DND-41 (cell line): Measurements from ENCODE around the gene NECAP2.
A peak's percentile ranks its signal among the peaks of the same experiment; 100 is the strongest.
"Not testable (repeated sequence)": the region's sequence is repeated elsewhere in the genome, so short reads cannot be mapped to it uniquely, and the experiment has no call there.

Source experiments
- ATAC-seq: fragments of 200-7000 bp; cut with Tn5 transposase; 3 replicates; pipeline ENCODE4 v1.9.1; 2021; ENCODE audit warnings: low read depth; ENCODE audit not compliant: insufficient read depth
- DNase-seq: peaks from one replicate; pipeline ENCODE4 v3.0.0-alpha.2; 2020
- H2AFZ ChIP-seq: 2 replicates; pipeline ENCODE4 v1.6.0; 2012; ENCODE audit warnings: low read depth, low read length
- H3K27ac ChIP-seq: 2 replicates; pipeline ENCODE4 v1.5.1; 2012; ENCODE audit warnings: low read length, inconsistent platforms
- H3K27me3 ChIP-seq: fragments of 200-600 bp; sonication (generic); 2 replicates; pipeline ENCODE4 v1.6.0; 2012; ENCODE audit warnings: low read length, mild to moderate bottlenecking, inconsistent platforms; ENCODE audit not compliant: insufficient read depth, poor library complexity
- H3K36me3 ChIP-seq: 2 replicates; pipeline ENCODE4 v1.5.1; 2012; ENCODE audit warnings: low read length, inconsistent platforms; ENCODE audit not compliant: insufficient read depth
- H3K4me1 ChIP-seq: 2 replicates; pipeline ENCODE4 v1.5.1; 2012; ENCODE audit warnings: mild to moderate bottlenecking, low read length; ENCODE audit not compliant: insufficient read depth
- H3K4me2 ChIP-seq: 2 replicates; pipeline ENCODE4 v1.6.0; 2012; ENCODE audit warnings: mild to moderate bottlenecking, moderate library complexity, low read length, inconsistent platforms; ENCODE audit not compliant: insufficient read depth
- H3K4me3 ChIP-seq, 2 experiments: fragments of 200-600 bp in 1 of 2; shearing (Covaris generic) in 1 of 2; 2 replicates each; pipeline ENCODE4 v1.5.1; 2012 to 2016; ENCODE audit warnings: inconsistent platforms in 2 of 2, low read length in 2 of 2, mild to moderate bottlenecking in 2 of 2, low read depth in 1 of 2, moderate library complexity in 1 of 2
- H3K79me2 ChIP-seq: 2 replicates; pipeline ENCODE4 v1.6.0; 2012; ENCODE audit warnings: low read length, inconsistent platforms; ENCODE audit not compliant: insufficient read depth
- H3K9ac ChIP-seq: 2 replicates; pipeline ENCODE4 v1.6.0; 2012; ENCODE audit warnings: low read depth, mild to moderate bottlenecking, inconsistent platforms, low read length, moderate library complexity
- H3K9me3 ChIP-seq: 2 replicates; pipeline ENCODE4 v1.5.1; 2012; ENCODE audit warnings: low read length, moderate library complexity, mild to moderate bottlenecking, inconsistent platforms; ENCODE audit not compliant: insufficient read depth, severe bottlenecking
- H4K20me1 ChIP-seq: 2 replicates; pipeline ENCODE4 v1.6.0; 2012; ENCODE audit warnings: low read length; ENCODE audit not compliant: insufficient read depth
- CTCF ChIP-seq: IDR thresholded peaks from 2 replicates; pipeline ENCODE4 v1.5.1; 2012; ENCODE audit warnings: borderline replicate concordance, low read length, moderate library complexity, mild to moderate bottlenecking; ENCODE audit not compliant: poor library complexity, severe bottlenecking; ENCODE audit errors: extremely low read depth
- EZH2 ChIP-seq: IDR thresholded peaks from 3 replicates; pipeline ENCODE4 v1.6.1; 2012; ENCODE audit warnings: borderline replicate concordance, low read depth, mild to moderate bottlenecking, moderate library complexity, low read length, inconsistent platforms; ENCODE audit not compliant: severe bottlenecking

NECAP2 gene

GRCh38 chr1:16474166-16474800 is 33.8 kb downstream of the NECAP2 start:
- no peak for TF ChIP-seq CTCF
- no peak for TF ChIP-seq EZH2
- Histone ChIP-seq H3K36me3 (peaks cover 38% of the 10 kb centered on the region), H3K4me3 (no peak overlapping the region), H3K4me2 (no peak overlapping the region), H3K27me3 (no peaks in the 10 kb centered on the region), H3K9me3 (no peaks in the 10 kb centered on the region), H3K27ac (no peak overlapping the region), H4K20me1 (no peaks in the 10 kb centered on the region), H3K9ac (no peak overlapping the region), H3K79me2 (no peaks in the 10 kb centered on the region), H2AFZ (no peak overlapping the region), H3K4me1 (no peaks in the 10 kb centered on the region)
- DNase-seq: no peak
- no peak for ATAC-seq

- not testable (repeated sequence) for H2AFZ ChIP-seq, H3K79me2 ChIP-seq, DNase-seq, H3K27ac ChIP-seq, H3K27me3 ChIP-seq, H3K9ac ChIP-seq, H4K20me1 ChIP-seq, H3K4me1 ChIP-seq, H3K4me2 ChIP-seq, H3K4me3 ChIP-seq, H3K9me3 ChIP-seq
- peaks cover 38% of the 10 kb centered on the region for H3K36me3 ChIP-seq
- TF ChIP-seq CTCF: peak; percentile 34
- peak; percentile 58; the same call in 2 of the 3 replicates for ATAC-seq
Observed at GRCh38 chr1:16474891-16475290, 34.4 kb downstream of the NECAP2 start.

- H3K4me2 ChIP-seq, H2AFZ ChIP-seq, H3K79me2 ChIP-seq, H3K9me3 ChIP-seq, H3K9ac ChIP-seq, H4K20me1 ChIP-seq, H3K27ac ChIP-seq, H3K4me1 ChIP-seq, H3K4me3 ChIP-seq, ATAC-seq, H3K27me3 ChIP-seq, DNase-seq: not testable (repeated sequence)
- H3K36me3 ChIP-seq: peaks cover 43% of the 10 kb centered on the region
Observed at GRCh38 chr1:16475771-16476770, 35.5 kb downstream of the NECAP2 start.

GRCh38 chr1:16478091-16478490 is 37.6 kb downstream of the NECAP2 start:
- Histone ChIP-seq H3K9me3 (no peaks in the 10 kb centered on the region), H4K20me1 (no peaks in the 10 kb centered on the region), H3K9ac (no peak overlapping the region), H3K79me2 (no peaks in the 10 kb centered on the region), H3K27me3 (no peaks in the 10 kb centered on the region), H3K27ac (no peak overlapping the region), H2AFZ (no peak overlapping the region), H3K4me2 (no peak overlapping the region), H3K36me3 (peaks cover 44% of the 10 kb centered on the region), H3K4me1 (no peaks in the 10 kb centered on the region), H3K4me3 (no peak overlapping the region)
- TF ChIP-seq EZH2: no peak
- no peak for TF ChIP-seq CTCF
- DNase-seq (no peak), ATAC-seq (no peak)

GRCh38 chr1:16483146-16483545 is 42.6 kb downstream of the NECAP2 start:
- H3K36me3 ChIP-seq: peaks cover 37% of the 10 kb centered on the region
- not testable (repeated sequence) for H4K20me1 ChIP-seq, H2AFZ ChIP-seq, H3K9me3 ChIP-seq, DNase-seq, H3K4me3 ChIP-seq, H3K79me2 ChIP-seq, H3K4me2 ChIP-seq, H3K27ac ChIP-seq, H3K9ac ChIP-seq, H3K27me3 ChIP-seq, H3K4me1 ChIP-seq
- ATAC-seq: peak; percentile 27; the same call in 1 of the 3 replicates
